PC-9 (cell line): Measurements from ENCODE around the gene EPX. TPM values are rescaled to one million over a fixed set of nuclear protein-coding genes. Genes with fewer than 3 reads are reported as not detected.

Source experiments
- BruUV-seq: library from RNA; stranded (reverse); fragments of 400-500 nt; replicated peaks from 2 replicates; lab custom pipeline; 2021; lab: Mats Ljungman, UMichigan
- CTCF ChIA-PET: fragments of 300-600 bp; sonication (Branson Sonifier 250); formaldehyde crosslinking; loops from one replicate; lab custom pipeline; 2022; ENCODE audit warnings: antibody characterized with exemption; lab: Charles Lee
- POLR2A ChIA-PET: fragments of 300-600 bp; sonication (Branson Sonifier 250); formaldehyde crosslinking; loops from one replicate; lab custom pipeline; 2022; ENCODE audit warnings: antibody characterized with exemption; ENCODE audit not compliant: unreplicated experiment; lab: Charles Lee
- DNase-seq, 2 experiments: peaks; one replicate each; pipeline versions ENCODE4 v3.0.0 to v3.0.0-alpha.2; 2015 to 2022; ENCODE audit warnings: mixed read lengths in 1 of 2
- H2AFZ ChIP-seq: fragments of 200-600 bp; sonication (generic); 2 replicates; pipeline ENCODE4 v1.8.1; 2017; ENCODE audit warnings: antibody characterized with exemption
- H3F3A ChIP-seq: fragments of 200-600 bp; sonication (generic); 2 replicates; pipeline ENCODE4 v1.8.1; 2017; ENCODE audit warnings: antibody characterized with exemption, mild to moderate bottlenecking, low read depth; ENCODE audit not compliant: insufficient read depth
- H3K27ac ChIP-seq: fragments of 200-600 bp; sonication (generic); 2 replicates; pipeline ENCODE4 v1.6.1; 2016; ENCODE audit warnings: mixed run types
- H3K27me3 ChIP-seq: fragments of 200-600 bp; sonication (generic); 2 replicates; pipeline ENCODE4 v1.6.1; 2016; ENCODE audit warnings: low read depth, mixed run types; ENCODE audit not compliant: insufficient read depth
- H3K36me3 ChIP-seq: fragments of 200-600 bp; sonication (generic); 2 replicates; pipeline ENCODE4 v1.6.1; 2016; ENCODE audit warnings: low read depth, mixed run types
- H3K4me1 ChIP-seq: fragments of 200-600 bp; sonication (generic); replicated peaks from 2 replicates; pipeline ENCODE4 v1.6.1; 2016; ENCODE audit warnings: mixed run types; ENCODE audit not compliant: insufficient read depth
- H3K4me2 ChIP-seq: fragments of 200-600 bp; sonication (generic); 2 replicates; pipeline ENCODE4 v1.6.1; 2017; ENCODE audit warnings: mixed run types
- H3K4me3 ChIP-seq: fragments of 200-600 bp; sonication (generic); 2 replicates; pipeline ENCODE4 v1.6.1; 2016; ENCODE audit warnings: mixed run types
- H3K79me2 ChIP-seq: fragments of 200-600 bp; sonication (generic); 2 replicates; pipeline ENCODE4 v1.6.1; 2017; ENCODE audit warnings: low read depth, mixed run types
- H3K9me2 ChIP-seq: fragments of 200-600 bp; sonication (generic); 2 replicates; pipeline ENCODE4 v1.8.1; 2017; ENCODE audit warnings: mild to moderate bottlenecking; ENCODE audit not compliant: insufficient read depth
- H3K9me3 ChIP-seq: fragments of 200-600 bp; sonication (generic); 2 replicates; pipeline ENCODE4 v1.8.1; 2016; ENCODE audit warnings: low read depth; ENCODE audit not compliant: insufficient read depth
- H4K20me1 ChIP-seq: fragments of 200-600 bp; sonication (generic); 2 replicates; pipeline ENCODE4 v1.8.1; 2017; ENCODE audit not compliant: insufficient read depth
- CTCF ChIP-seq: fragments of 200-600 bp; sonication (generic); conservative IDR thresholded peaks from 2 replicates; pipeline ENCODE4 v1.6.1; 2017; ENCODE audit warnings: mixed run types, antibody characterized with exemption, mild to moderate bottlenecking, moderate library complexity
- EZH2 ChIP-seq: fragments of 200-600 bp; sonication (generic); IDR thresholded peaks from 2 replicates; pipeline ENCODE4 v1.8.0; 2017; ENCODE audit warnings: antibody characterized with exemption, low read depth
- intact Hi-C: fragments of 100-400 bp; cut with micrococcal nuclease; formaldehyde crosslinking; loops from one replicate; pipeline ENCODE4 v1.10.0; 2022; ENCODE audit not compliant: unreplicated experiment
- total RNA-seq: library from RNA; stranded (reverse); gene quantifications from 2 replicates; pipeline ENCODE4 v1.2.3, GENCODE V29; 2021

The EPX gene
- total RNA-seq, 1 experiment from 2014 or later, result not detected

- Histone ChIP-seq H3K4me2 (no peak overlapping the region), H3K27ac (no peak overlapping the region), H3K36me3 (no peaks in the 10 kb centered on the region), H3K9me2 (no peaks in the 10 kb centered on the region), H4K20me1 (no peaks in the 10 kb centered on the region), H3K9me3 (no peaks in the 10 kb centered on the region), H2AFZ (no peak overlapping the region), H3K27me3 (peaks cover 91% of the 10 kb centered on the region), H3K79me2 (no peaks in the 10 kb centered on the region), H3K4me3 (no peak overlapping the region), H3F3A (no peaks in the 10 kb centered on the region), H3K4me1 (no peaks in the 10 kb centered on the region)
- POLR2A ChIA-PET, result interaction anchor here (0.5 kb wide), 1 partner anchor 216 kb away, joined by 3 read pairs; no protein-coding TSS in a partner anchor
- TF ChIP-seq EZH2, result no peak
- CTCF ChIA-PET, result no interaction called here
- intact Hi-C loops, result no loop called here
- no TSS peak for BruUV-seq
- no peak for DNase-seq
These were observed 39.5 kb upstream of the EPX start for GRCh38 chr17:58153046-58153445.

GRCh38 chr17:58153671-58154070 is 38.9 kb upstream of the EPX start:
- H3K27ac ChIP-seq, result no peak overlapping the region
- H2AFZ ChIP-seq, result no peak overlapping the region
- H3K9me3 ChIP-seq, result no peaks in the 10 kb centered on the region
- BruUV-seq, result no TSS peak
- no peak for TF ChIP-seq CTCF
- ChIA-PET CTCF (no interaction called here), POLR2A (no interaction called here)
- H3F3A ChIP-seq, result no peaks in the 10 kb centered on the region
- no peaks in the 10 kb centered on the region for H4K20me1 ChIP-seq
- no peaks in the 10 kb centered on the region for H3K36me3 ChIP-seq
- peaks cover 87% of the 10 kb centered on the region for H3K27me3 ChIP-seq
- no peak overlapping the region for H3K4me3 ChIP-seq
- intact Hi-C loops, result no loop called here
- H3K4me2 ChIP-seq, result no peak overlapping the region
- DNase-seq, result no peak
- no peaks in the 10 kb centered on the region for H3K9me2 ChIP-seq
- no peaks in the 10 kb centered on the region for H3K79me2 ChIP-seq
- no peaks in the 10 kb centered on the region for H3K4me1 ChIP-seq

GRCh38 chr17:58156839-58157803 is 35.4 kb upstream of the EPX start:
- no peaks in the 10 kb centered on the region for H3K9me3 ChIP-seq
- H4K20me1 ChIP-seq, result no peaks in the 10 kb centered on the region
- TF ChIP-seq EZH2, result no peak
- TF ChIP-seq CTCF, result no peak
- H3K27ac ChIP-seq, result no peak overlapping the region
- H3F3A ChIP-seq, result no peaks in the 10 kb centered on the region
- ChIA-PET CTCF (no interaction called here), POLR2A (no interaction called here)
- no peak overlapping the region for H2AFZ ChIP-seq
- H3K4me3 ChIP-seq, result no peak overlapping the region
- intact Hi-C loops, result no loop called here
- H3K27me3 ChIP-seq, result peaks cover 91% of the 10 kb centered on the region
- no peaks in the 10 kb centered on the region for H3K4me1 ChIP-seq
- no peaks in the 10 kb centered on the region for H3K79me2 ChIP-seq
- no peaks in the 10 kb centered on the region for H3K36me3 ChIP-seq
- no TSS peak for BruUV-seq
- H3K4me2 ChIP-seq, result no peak overlapping the region
- no peak for DNase-seq
- no peaks in the 10 kb centered on the region for H3K9me2 ChIP-seq
